Gastrocnemius medialis (tissue), 4 donors: ENCODE data around the gene NOL9. TPM values are rescaled to one million over a fixed set of nuclear protein-coding genes. Genes with fewer than 3 reads are reported as not detected.

Experiments used
- ATAC-seq, 2 donors: fragments of 150-250 bp; one replicate each; pipeline ENCODE4 v1.9.1; 2016
- DNase-seq, 2 donors: peaks; one replicate each; pipeline ENCODE4 v3.0.0-alpha.2; 2019
- H3K27ac ChIP-seq, 4 donors: fragments of 200-600 bp; sonication (generic); 1 replicate in 1 of 4; 2 replicates in 3 of 4; pipeline ENCODE4 v1.5.1; 2016 to 2018; ENCODE audit warnings: mild to moderate bottlenecking in 2 of 4, moderate library complexity in 1 of 4
- H3K27me3 ChIP-seq, 3 donors: fragments of 200-600 bp; sonication (generic) in 2 of 3; 1 replicate in 1 of 3; 2 replicates in 2 of 3; pipeline versions ENCODE4 v1.5.1 to v1.6.0; 2016 to 2019; ENCODE audit warnings: mild to moderate bottlenecking in 1 of 3, moderate library complexity in 1 of 3
- H3K36me3 ChIP-seq, 2 donors: fragments of 200-600 bp; sonication (generic) in 1 of 2; one replicate each; pipeline ENCODE4 v1.5.1; 2017 to 2018
- H3K4me1 ChIP-seq, 2 donors: fragments of 200-600 bp; sonication (generic) in 1 of 2; one replicate each; pipeline ENCODE4 v1.5.1; 2016 to 2017; ENCODE audit warnings: mild to moderate bottlenecking in 2 of 2
- H3K4me3 ChIP-seq, 4 donors: fragments of 200-600 bp; sonication (generic) in 3 of 4; 1 replicate in 1 of 4; 2 replicates in 3 of 4; pipeline ENCODE4 v1.5.1; 2016 to 2019; ENCODE audit warnings: mild to moderate bottlenecking in 2 of 4
- H3K9me3 ChIP-seq, 3 donors: fragments of 200-600 bp; sonication (generic) in 2 of 3; 1 replicate in 1 of 3; 2 replicates in 2 of 3; pipeline ENCODE4 v1.5.1; 2016 to 2019
- CTCF ChIP-seq, 5 experiments: fragments of 450-650 bp in 3 of 5; fragments of 200-600 bp in 2 of 5; sonication (generic) in 2 of 5; IDR thresholded peaks in 4 of 5; conservative IDR thresholded peaks in 1 of 5; 1 replicate in 4 of 5; 2 replicates in 1 of 5; pipeline ENCODE4 v1.5.1; 2016 to 2019; ENCODE audit warnings: antibody characterized with exemption in 5 of 5, mild to moderate bottlenecking in 3 of 5, moderate library complexity in 3 of 5
- POLR2A ChIP-seq, 2 donors: fragments of 450-650 bp; IDR thresholded peaks; one replicate each; pipeline ENCODE4 v1.6.1; 2017; ENCODE audit warnings: antibody characterized with exemption in 2 of 2, mild to moderate bottlenecking in 2 of 2, moderate library complexity in 2 of 2
- in situ Hi-C, 4 donors: fragments of 200-750 bp; cut with MboI; loops; one replicate each; pipeline versions ENCODE4 v1.15.0 to v1.8.0; 2017; ENCODE audit warnings: low sequenced_read_pairs in 4 of 4
- intact Hi-C: fragments of 100-400 bp; cut with DNase I; formaldehyde crosslinking; loops from one replicate; pipeline ENCODE4 v1.15.1; 2023; ENCODE audit warnings: low total_unique reads
- total RNA-seq, 4 donors: library from RNA; depleted of rRNA; stranded (reverse); fragments of >200 nt; gene quantifications; one replicate each; pipeline versions ENCODE4 v1.1.0 to v1.2.3, GENCODE V29; 2016

The NOL9 gene
- total RNA-seq, 4 donors from 2014 or later: 13.6 to 33.0 (median 21.9) TPM

GRCh38 chr1:6490181-6491080, 63.9 kb downstream of the NOL9 start:
- Histone ChIP-seq H3K9me3 (no peaks in the 10 kb centered on the region), H3K36me3 (no peaks in the 10 kb centered on the region), H3K4me1 (peaks cover 7 to 12% of the 10 kb centered on the region in 2 donors), H3K27me3 (peaks cover 9 to 20% (median 12%) of the 10 kb centered on the region in 3 donors), H3K4me3 (peak overlapping the region; percentile 44 to 66 (median 53)), H3K27ac (peak overlapping the region; percentile 2 to 39 (median 24))
- in situ Hi-C loops (loop anchor here in 1 of 4 donors (25.0 kb wide), 1 partner anchor 147 kb away; no protein-coding TSS in a partner anchor), intact Hi-C loops (no loop called here)
- ATAC-seq: peak; percentile 23 to 40
- no peak for DNase-seq
- TF ChIP-seq POLR2A (IDR thresholded peaks at IDR 0.05) (no peak), CTCF (IDR thresholded peaks at IDR 0.05 in 4 of 5, conservative IDR thresholded peaks at IDR 0.05 in 1 of 5) (no peak)

- in situ Hi-C loops: loop anchor here (10.0 to 25.0 kb wide), 2 partner anchors 148 to 155 kb away; no protein-coding TSS in a partner anchor
Observed at GRCh38 chr1:6489799-6490180, 64.5 kb downstream of the NOL9 start.

DNA sequence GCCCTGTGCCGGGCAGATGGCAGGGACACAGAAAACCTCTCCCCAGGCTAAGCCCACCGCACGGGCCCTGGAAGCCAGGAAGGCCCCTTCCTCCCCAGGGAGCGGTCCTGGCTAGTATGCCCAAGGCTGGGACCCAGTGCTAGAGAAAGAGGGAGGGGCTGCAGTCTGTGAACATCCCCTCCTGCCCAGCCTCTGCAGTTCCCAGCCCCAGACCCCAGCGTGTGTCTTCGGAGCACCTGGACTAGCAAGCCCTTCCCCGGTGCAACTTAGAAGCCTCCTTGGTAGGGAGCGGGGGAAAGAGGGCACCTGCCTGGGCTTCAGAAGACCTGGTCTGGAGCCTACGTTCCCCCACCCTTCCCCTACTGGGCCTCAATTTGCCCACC, 64.9 kb downstream of the NOL9 start:
- peaks cover 7 to 12% of the 10 kb centered on the region in 2 donors for H3K4me1 ChIP-seq
- no peak for DNase-seq
- TF ChIP-seq CTCF (IDR thresholded peaks at IDR 0.05 in 4 of 5, conservative IDR thresholded peaks at IDR 0.05 in 1 of 5): no peak
- TF ChIP-seq POLR2A (IDR thresholded peaks at IDR 0.05): no peak
- no peak overlapping the region for H3K4me3 ChIP-seq
- no peaks in the 10 kb centered on the region for H3K36me3 ChIP-seq
- in situ Hi-C loops: loop anchor here (10.0 to 25.0 kb wide), 2 partner anchors 148 to 155 kb away; no protein-coding TSS in a partner anchor
- H3K27ac ChIP-seq: no peak overlapping the region
- H3K9me3 ChIP-seq: no peaks in the 10 kb centered on the region
- peaks cover 16 to 20% (median 18%) of the 10 kb centered on the region in 3 donors for H3K27me3 ChIP-seq
- no peak for ATAC-seq
- intact Hi-C loops: loop anchor here (2.0 kb wide), 1 partner anchor 31 kb away; no protein-coding TSS in a partner anchor

More at GRCh38 chr1:6489799-6490180, 64.5 kb downstream of the NOL9 start:
- no peaks in the 10 kb centered on the region for H3K36me3 ChIP-seq
- ATAC-seq (peak; percentile 60 to 70), DNase-seq (no peak)
- intact Hi-C loops: loop anchor here (2.0 kb wide), 1 partner anchor 31 kb away; no protein-coding TSS in a partner anchor
- H3K4me3 ChIP-seq: peak overlapping the region; percentile 44 to 66 (median 53)
- no peaks in the 10 kb centered on the region for H3K9me3 ChIP-seq
- peaks cover 13 to 20% (median 15%) of the 10 kb centered on the region in 3 donors for H3K27me3 ChIP-seq
- H3K4me1 ChIP-seq: peaks cover 7 to 12% of the 10 kb centered on the region in 2 donors
- peak overlapping the region in 1 of 4 donors; percentile 2 for H3K27ac ChIP-seq
- TF ChIP-seq POLR2A (IDR thresholded peaks at IDR 0.05) (no peak), CTCF (IDR thresholded peaks at IDR 0.05 in 4 of 5, conservative IDR thresholded peaks at IDR 0.05 in 1 of 5) (peak; percentile 37 to 85 (median 77))

DNA sequence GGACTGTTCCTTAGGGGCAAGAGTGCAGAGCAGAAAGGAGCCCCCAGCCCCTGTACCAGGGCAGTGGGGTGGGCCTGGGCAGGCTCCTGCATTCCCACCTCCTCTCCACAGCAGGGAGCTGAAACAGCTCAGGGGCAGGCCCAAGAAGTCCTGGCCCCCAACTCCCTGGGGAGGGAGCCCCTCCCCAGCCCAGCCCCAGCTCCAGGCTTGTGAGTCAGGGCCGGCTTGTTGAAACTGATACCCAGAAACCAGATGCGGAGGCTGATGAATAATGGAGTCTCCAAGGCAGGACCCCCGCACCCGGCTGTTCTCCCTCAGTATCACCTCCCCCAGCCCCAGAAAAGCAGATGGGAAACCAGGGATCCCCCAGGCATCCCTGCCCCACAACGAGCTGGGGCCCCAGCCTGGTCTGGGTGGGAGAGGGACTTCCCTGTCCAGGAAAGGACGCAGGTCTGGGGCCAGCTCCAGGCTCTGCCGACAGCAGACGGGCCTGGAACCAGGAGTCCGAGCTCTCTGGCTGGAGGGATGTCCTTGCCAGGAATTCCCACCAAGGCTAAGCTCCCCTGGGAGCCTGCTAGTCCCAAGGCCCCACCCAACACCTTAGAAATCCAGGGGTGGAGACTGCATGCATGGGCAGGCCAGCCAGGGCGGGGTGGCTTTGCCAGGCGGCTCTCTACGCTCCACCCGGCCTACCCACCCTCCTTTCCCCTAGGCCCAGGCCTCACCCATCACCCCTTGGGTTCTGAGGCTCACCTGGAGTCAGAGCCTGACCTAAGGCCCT, 65.5 kb downstream of the NOL9 start:
- in situ Hi-C loops: loop anchor here (10.0 to 25.0 kb wide), 2 partner anchors 149 to 156 kb away; no protein-coding TSS in a partner anchor
- Histone ChIP-seq H3K4me3 (no peak overlapping the region), H3K27me3 (peaks cover 16 to 20% (median 18%) of the 10 kb centered on the region in 3 donors), H3K4me1 (peaks cover 7 to 12% of the 10 kb centered on the region in 2 donors), H3K27ac (no peak overlapping the region), H3K36me3 (no peaks in the 10 kb centered on the region), H3K9me3 (no peaks in the 10 kb centered on the region)
- ATAC-seq: no peak
- intact Hi-C loops: loop anchor here (2.0 kb wide), 1 partner anchor 32 kb away; no protein-coding TSS in a partner anchor
- DNase-seq: no peak
- TF ChIP-seq POLR2A (IDR thresholded peaks at IDR 0.05): no peak
- TF ChIP-seq CTCF (IDR thresholded peaks at IDR 0.05 in 4 of 5, conservative IDR thresholded peaks at IDR 0.05 in 1 of 5): no peak
